Lung (tissue), 12 donors: ENCODE measurements around the gene MYO3B. TPM values are rescaled to one million over a fixed set of nuclear protein-coding genes. Genes with fewer than 3 reads are reported as not detected.

Experiments used
- ATAC-seq: fragments of 200-7000 bp; cut with Tn5 transposase; one replicate; pipeline ENCODE4 v1.9.1; 2020; ENCODE audit warnings: moderate number of reproducible peaks; ENCODE audit not compliant: insufficient read depth, low FRiP score
- DNase-seq, 3 donors: peaks; one replicate each; pipeline ENCODE4 v3.0.0-alpha.2; 2013 to 2017
- H3K27ac ChIP-seq, 2 donors: one replicate each; pipeline ENCODE4 v1.5.1; 2013; ENCODE audit warnings: mild to moderate bottlenecking in 2 of 2, moderate library complexity in 2 of 2, control low read depth in 1 of 2, inconsistent platforms in 1 of 2, low read depth in 1 of 2, low read length in 1 of 2
- H3K27me3 ChIP-seq, 3 donors: one replicate each; pipeline ENCODE4 v1.5.1; 2013; ENCODE audit warnings: low read length in 2 of 3; ENCODE audit not compliant: control insufficient read depth in 3 of 3, insufficient read depth in 3 of 3
- H3K36me3 ChIP-seq, 4 donors: one replicate each; pipeline ENCODE4 v1.5.1; 2013; ENCODE audit warnings: low read length in 4 of 4, mild to moderate bottlenecking in 1 of 4, moderate library complexity in 1 of 4; ENCODE audit not compliant: control insufficient read depth in 4 of 4, insufficient read depth in 4 of 4
- H3K4me1 ChIP-seq, 5 donors: one replicate each; pipeline ENCODE4 v1.5.1; 2013; ENCODE audit warnings: low read length in 5 of 5, mild to moderate bottlenecking in 2 of 5, moderate library complexity in 1 of 5; ENCODE audit not compliant: control insufficient read depth in 5 of 5, insufficient read depth in 5 of 5
- H3K4me3 ChIP-seq: one replicate; pipeline ENCODE4 v1.5.1; 2013; ENCODE audit warnings: mild to moderate bottlenecking, control low read depth, moderate library complexity
- H3K9ac ChIP-seq, 2 donors: one replicate each; pipeline ENCODE4 v1.5.1; 2013; ENCODE audit warnings: low read length in 2 of 2, control low read depth in 1 of 2; ENCODE audit not compliant: insufficient read depth in 1 of 2
- H3K9me3 ChIP-seq, 4 donors: one replicate each; pipeline ENCODE4 v1.5.1; 2013; ENCODE audit warnings: low read length in 3 of 4, mild to moderate bottlenecking in 1 of 4, moderate library complexity in 1 of 4; ENCODE audit not compliant: control insufficient read depth in 4 of 4, insufficient read depth in 3 of 4
- WGBS, 2 donors: extraction: QIAGEN DNeasy Blood & Tissue Kit; methylation state at CpG; one replicate each; pipeline ENCODE4 v1.1.7; 2013; 5-methylcytosine and 5-hydroxymethylcytosine counted together
- polyA plus RNA-seq, 2 donors: library from polyadenylated mRNA; stranded (reverse); fragments of 200-250 nt; gene quantifications; one replicate each; pipeline ENCODE4 v1.2.1, GENCODE V29; 2013
- total RNA-seq, 2 donors: library from RNA; depleted of rRNA in 1 of 2; stranded (reverse); fragments of >200 nt in 1 of 2; gene quantifications; one replicate each; pipeline ENCODE4 v1.2.1, GENCODE V29; 2014 to 2021
- TF ChIP-seq, protein P1 (sequence below): IDR thresholded peaks from 2 replicates; pipeline ENCODE4 v1.5.1; 2012; ENCODE audit warnings: mild to moderate bottlenecking; ENCODE audit errors: control extremely low read depth, extremely low read depth
- donor health status: control.
- donor health status: control.
- donor health status: Bipolar disorder and iron deficiency.
- donor health status: healthy.
- donor health status: DM: yes; HTN: yes; CAD: no.

Gene MYO3B
- total and polyA plus RNA-seq, 4 donors = 0.03 to 0.82 (median 0.05) TPM; not detected in 1

DNA sequence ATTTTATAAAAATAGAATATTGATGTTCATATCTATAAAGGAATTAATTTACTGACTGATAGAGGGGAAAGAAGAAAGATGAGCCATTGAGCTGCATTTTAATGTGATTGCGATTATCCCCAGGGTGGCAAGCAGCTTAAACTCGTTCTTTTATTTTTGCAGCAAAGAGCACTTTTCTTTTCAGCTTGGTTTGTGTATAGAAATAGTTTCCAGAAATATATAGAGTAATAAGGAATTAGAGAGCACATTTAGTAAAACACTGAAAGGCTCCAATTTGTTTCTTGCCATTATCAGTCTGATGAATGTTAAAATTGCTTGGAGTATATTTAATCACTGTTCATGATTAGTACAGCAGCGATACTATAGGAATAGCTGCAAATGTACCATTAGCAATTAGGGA is 119.5 kb downstream of the MYO3B start:
- peaks cover 0 to 2% (median 0%) of the 10 kb centered on the region in 4 donors for H3K9me3 ChIP-seq
- 92% methylated on average over 3 of the region's 3 CpGs for WGBS, 2 donors
- DNase-seq = no peak
- no peaks in the 10 kb centered on the region for H3K36me3 ChIP-seq
- H3K27ac ChIP-seq = no peak overlapping the region
- TF ChIP-seq, protein P1, sequence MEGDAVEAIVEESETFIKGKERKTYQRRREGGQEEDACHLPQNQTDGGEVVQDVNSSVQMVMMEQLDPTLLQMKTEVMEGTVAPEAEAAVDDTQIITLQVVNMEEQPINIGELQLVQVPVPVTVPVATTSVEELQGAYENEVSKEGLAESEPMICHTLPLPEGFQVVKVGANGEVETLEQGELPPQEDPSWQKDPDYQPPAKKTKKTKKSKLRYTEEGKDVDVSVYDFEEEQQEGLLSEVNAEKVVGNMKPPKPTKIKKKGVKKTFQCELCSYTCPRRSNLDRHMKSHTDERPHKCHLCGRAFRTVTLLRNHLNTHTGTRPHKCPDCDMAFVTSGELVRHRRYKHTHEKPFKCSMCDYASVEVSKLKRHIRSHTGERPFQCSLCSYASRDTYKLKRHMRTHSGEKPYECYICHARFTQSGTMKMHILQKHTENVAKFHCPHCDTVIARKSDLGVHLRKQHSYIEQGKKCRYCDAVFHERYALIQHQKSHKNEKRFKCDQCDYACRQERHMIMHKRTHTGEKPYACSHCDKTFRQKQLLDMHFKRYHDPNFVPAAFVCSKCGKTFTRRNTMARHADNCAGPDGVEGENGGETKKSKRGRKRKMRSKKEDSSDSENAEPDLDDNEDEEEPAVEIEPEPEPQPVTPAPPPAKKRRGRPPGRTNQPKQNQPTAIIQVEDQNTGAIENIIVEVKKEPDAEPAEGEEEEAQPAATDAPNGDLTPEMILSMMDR = no peak
- no peaks in the 10 kb centered on the region for H3K4me1 ChIP-seq
- ATAC-seq = no peak
- no peak overlapping the region for H3K9ac ChIP-seq
- no peaks in the 10 kb centered on the region for H3K27me3 ChIP-seq
- H3K4me3 ChIP-seq = no peak overlapping the region

DNA sequence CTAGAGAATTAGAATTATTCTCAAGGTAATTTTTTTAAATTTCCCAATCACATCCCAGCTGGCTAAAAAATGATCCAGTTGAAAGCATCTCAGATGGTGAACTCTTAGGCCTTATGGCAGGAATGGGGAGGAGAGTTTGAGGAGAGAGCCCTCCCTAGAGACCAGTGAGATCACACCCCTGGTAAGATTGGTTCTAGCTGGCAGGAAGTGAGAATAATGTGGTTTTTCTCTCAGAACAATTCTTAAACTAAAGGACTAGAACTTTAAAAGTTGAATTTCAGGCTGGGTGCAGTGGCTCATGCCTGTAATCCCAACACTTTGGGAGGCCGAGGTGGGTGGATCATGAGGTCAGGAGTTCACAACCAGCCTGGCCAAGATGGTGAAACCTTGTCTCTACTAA is 120.2 kb downstream of the MYO3B start:
- Histone ChIP-seq H3K9ac (no peak overlapping the region), H3K9me3 (peaks cover 0 to 2% (median 0%) of the 10 kb centered on the region in 4 donors), H3K36me3 (no peaks in the 10 kb centered on the region), H3K27me3 (no peaks in the 10 kb centered on the region), H3K4me3 (no peak overlapping the region), H3K4me1 (no peaks in the 10 kb centered on the region), H3K27ac (no peak overlapping the region)
- DNase-seq (no peak), ATAC-seq (no peak)
- WGBS, 2 donors = 77 to 87% methylated on average over 1 of the region's 1 CpG
- TF ChIP-seq, protein P1 = no peak

DNA sequence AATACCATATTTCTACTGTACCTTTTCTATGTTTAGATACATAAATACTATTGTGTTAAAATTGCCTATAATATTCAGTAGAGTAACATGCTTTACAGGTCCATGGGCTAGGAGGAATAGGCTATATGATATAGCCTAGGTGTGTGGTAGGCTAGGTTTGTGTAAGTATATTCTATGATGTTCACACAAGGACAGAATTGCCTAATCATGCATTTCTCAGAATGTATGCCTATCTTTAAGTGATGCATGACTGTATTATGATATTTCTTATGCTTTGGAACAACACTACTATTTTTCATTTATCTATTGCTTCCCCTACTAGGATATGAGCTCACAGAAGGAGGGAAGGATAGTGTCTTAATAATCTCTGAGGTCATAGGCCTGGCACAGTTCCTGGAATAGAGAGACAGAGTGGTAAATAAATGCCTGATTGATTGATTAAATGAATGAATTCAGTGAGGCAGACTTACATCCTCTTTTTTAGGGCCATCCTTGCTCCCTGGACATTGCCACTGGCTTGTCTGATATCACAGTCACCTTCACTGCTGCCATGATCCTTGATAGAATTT is 121.0 kb downstream of the MYO3B start:
- Histone ChIP-seq H3K27ac (no peak overlapping the region), H3K27me3 (no peaks in the 10 kb centered on the region), H3K4me3 (no peak overlapping the region), H3K4me1 (no peaks in the 10 kb centered on the region), H3K9me3 (no peaks in the 10 kb centered on the region), H3K36me3 (no peaks in the 10 kb centered on the region), H3K9ac (no peak overlapping the region)
- DNase-seq (no peak), ATAC-seq (no peak)
- TF ChIP-seq, protein P1 = no peak

DNA sequence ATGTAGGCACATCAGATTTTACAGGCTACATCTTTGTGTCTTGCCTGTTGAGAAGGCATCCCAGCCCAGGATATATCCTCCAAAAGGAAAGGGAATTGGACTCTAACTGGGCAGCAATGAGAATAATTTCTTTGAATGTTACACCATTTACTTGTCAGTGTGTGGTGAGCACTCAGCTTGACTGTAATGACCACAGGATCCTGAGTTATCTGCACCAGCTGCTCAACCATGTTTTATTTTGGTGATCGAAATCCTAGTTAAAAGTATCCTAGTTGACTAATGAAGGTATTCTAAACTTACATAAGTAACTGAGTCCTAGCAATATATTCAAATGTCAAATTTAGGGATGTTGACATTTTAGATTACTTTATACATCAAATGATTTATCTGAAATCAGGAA is 123.0 kb downstream of the MYO3B start:
- H3K27me3 ChIP-seq = no peaks in the 10 kb centered on the region
- no peak overlapping the region for H3K27ac ChIP-seq
- no peaks in the 10 kb centered on the region for H3K9me3 ChIP-seq
- H3K9ac ChIP-seq = no peak overlapping the region
- TF ChIP-seq, protein P1 = no peak
- no peak for DNase-seq
- no peak for ATAC-seq
- no peaks in the 10 kb centered on the region for H3K36me3 ChIP-seq
- H3K4me3 ChIP-seq = no peak overlapping the region
- no peaks in the 10 kb centered on the region for H3K4me1 ChIP-seq
- 93 to 95% methylated on average over 1 of the region's 1 CpG for WGBS, 2 donors
